ENCODE results near the gene PDZRN3. TPM values are rescaled to one million over a fixed set of nuclear protein-coding genes. Genes with fewer than 3 reads are reported as not detected.
"Not testable (repeated sequence)": the region's sequence is repeated elsewhere in the genome, so short reads cannot be mapped to it uniquely, and the experiment has no call there.

Gene PDZRN3
- total RNA-seq, 1 donor from 2014 or later: 130 TPM

DNA sequence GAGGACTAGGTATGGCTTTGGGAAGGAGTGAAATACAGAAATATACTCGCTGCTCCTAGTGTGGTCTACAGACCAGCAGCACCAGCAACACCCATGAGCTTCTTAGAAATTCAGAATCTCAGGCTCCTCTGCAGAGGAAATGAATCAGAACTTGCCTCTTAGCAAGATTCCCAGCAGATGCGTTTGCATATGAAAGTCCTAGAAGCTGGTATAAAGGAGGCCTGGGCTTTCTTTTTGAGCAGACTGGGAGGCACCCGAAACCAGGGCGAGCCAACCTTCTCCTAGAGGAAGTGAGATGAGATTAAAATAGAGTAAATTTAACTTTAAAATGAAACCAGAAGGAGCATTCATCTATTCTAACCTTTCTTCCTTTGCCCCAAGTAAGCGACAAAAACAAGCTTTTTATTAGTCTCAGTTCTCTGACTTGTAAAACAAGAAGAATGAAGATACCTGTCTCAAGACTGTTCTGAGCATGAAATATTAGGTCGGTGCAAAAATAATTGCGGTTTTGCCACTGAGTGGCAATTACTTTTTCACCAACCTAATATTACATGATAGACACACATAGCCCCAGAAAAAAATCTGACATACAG, 140.0 kb downstream of the PDZRN3 start:
- intact Hi-C loops (cut with DNase I): no loop called here
- ATAC-seq (no peak), DNase-seq (ENCODE audit: missing footprints) (no peak)

GRCh38 chr3:73481888-73482287, 142.9 kb downstream of the PDZRN3 start:
- no peak for ATAC-seq
- intact Hi-C loops (cut with DNase I): no loop called here
- DNase-seq (ENCODE audit: missing footprints): no peak

DNA sequence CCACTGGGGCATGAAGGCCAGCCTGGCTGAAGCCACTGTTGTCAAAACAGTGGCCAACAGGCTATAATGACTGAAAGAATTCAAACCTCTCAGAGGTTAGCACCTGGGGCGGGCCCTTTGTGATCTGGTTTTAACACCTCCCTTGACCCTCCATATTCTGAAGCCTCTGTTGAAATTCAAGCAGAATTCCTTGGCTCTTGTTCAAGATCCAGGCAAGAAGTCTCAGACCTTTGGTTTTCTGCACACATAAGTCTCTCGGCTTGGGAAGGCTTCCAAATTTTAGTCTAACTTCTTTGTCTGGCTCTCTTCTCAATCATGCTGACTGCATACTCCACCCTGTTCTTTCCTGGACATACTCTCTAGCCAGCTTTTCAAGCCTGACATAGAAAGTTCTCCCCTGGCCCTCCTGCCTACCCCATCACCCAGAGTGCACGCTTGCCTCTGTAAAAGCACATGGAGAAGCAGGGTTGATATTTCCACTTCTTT, 144.5 kb downstream of the PDZRN3 start:
- DNase-seq (ENCODE audit: missing footprints): no peak
- peak; percentile 69 for ATAC-seq

DNA sequence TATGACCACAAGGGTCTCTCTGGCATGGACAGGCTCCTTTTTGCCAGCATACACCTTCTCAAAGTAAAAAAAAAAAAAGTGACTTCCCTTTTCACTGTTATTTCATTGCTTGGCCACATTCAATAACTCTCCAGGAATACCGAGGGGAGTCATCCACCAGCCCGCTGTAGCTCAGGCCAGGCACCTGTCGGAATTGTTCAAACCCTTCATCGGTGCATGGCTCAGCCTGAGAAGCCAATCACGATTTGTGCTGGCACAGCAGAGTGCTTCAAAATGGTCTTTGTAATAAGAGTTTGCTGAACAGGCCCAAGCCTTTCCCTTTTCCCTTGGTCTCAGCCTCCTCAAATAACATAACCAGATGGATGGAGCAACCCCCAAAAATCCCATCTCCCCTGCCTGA, 145.4 kb downstream of the PDZRN3 start:
- intact Hi-C loops (cut with DNase I): no loop called here
- ATAC-seq (no peak), DNase-seq (ENCODE audit: missing footprints) (peak; percentile 66)

More for the DNA sequence above, 144.5 kb downstream of the PDZRN3 start:
- intact Hi-C loops (cut with DNase I): no loop called here

DNA sequence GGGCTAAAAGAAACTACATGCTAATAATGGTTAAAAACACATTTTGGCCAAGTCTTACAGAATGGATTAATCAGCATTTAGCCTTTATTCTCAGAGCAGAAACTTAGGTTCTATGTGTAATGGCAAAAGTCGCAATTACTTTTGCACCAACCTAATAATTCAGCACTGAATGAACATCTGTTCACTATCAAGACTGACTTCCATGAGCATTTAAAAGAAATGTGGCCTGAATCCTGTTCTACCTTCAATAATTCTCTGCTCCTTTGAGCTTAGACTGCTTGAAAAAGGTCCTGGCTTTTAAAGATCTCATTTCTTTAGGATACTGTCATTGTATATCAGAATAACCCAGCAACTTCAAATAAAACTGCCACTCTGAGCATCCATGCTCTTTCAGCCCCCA, 145.9 kb downstream of the PDZRN3 start:
- ATAC-seq (no peak), DNase-seq (ENCODE audit: missing footprints) (no peak)
- intact Hi-C loops (cut with DNase I): no loop called here

GRCh38 chr3:73475717-73476116, 149.0 kb downstream of the PDZRN3 start:
- ATAC-seq (no peak), DNase-seq (ENCODE audit: missing footprints) (no peak)
- intact Hi-C loops (cut with DNase I): no loop called here

GRCh38 chr3:73475175-73475574, 149.6 kb downstream of the PDZRN3 start:
- DNase-seq (ENCODE audit: missing footprints) (no peak), ATAC-seq (no peak)
- intact Hi-C loops (cut with DNase I): no loop called here

- intact Hi-C loops (cut with DNase I): no loop called here
- no peak for DNase-seq (ENCODE audit: missing footprints)
- ATAC-seq: no peak
Observed at GRCh38 chr3:73474619-73475018, 150.1 kb downstream of the PDZRN3 start.

- intact Hi-C loops (cut with DNase I): no loop called here
- ATAC-seq: no peak
- DNase-seq (ENCODE audit: missing footprints): no peak
Observed at GRCh38 chr3:73473898-73474416, 150.8 kb downstream of the PDZRN3 start.

- ATAC-seq (no peak), DNase-seq (ENCODE audit: missing footprints) (no peak)
- intact Hi-C loops (cut with DNase I): no loop called here
Observed at GRCh38 chr3:73473181-73473897, 151.4 kb downstream of the PDZRN3 start.

- DNase-seq (ENCODE audit: missing footprints) (no peak), ATAC-seq (peak; percentile 32)
- intact Hi-C loops (cut with DNase I): no loop called here
Observed at GRCh38 chr3:73471986-73472787, 152.6 kb downstream of the PDZRN3 start.

DNA sequence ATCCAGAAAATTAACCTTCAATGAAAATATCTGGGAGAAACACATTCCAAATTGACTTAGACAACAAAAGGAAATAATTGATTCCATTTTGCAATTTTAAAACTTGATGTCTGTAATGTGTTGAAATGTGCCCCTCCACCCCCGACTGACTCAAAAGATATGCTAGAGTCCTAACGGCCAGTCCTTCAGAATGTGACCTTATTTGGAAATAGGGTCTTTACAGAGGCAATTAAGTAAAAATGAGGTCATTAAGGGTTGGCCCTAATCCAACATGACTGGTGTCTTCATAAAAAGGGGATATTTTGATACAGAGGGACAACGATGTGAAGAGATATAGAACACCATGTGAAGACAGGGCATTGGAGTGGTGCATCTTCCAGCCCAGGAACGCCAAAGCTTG, 153.9 kb downstream of the PDZRN3 start:
- DNase-seq (ENCODE audit: missing footprints) (no peak), ATAC-seq (no peak)
- intact Hi-C loops (cut with DNase I): no loop called here

GRCh38 chr3:73469331-73469730, 155.4 kb downstream of the PDZRN3 start:
- ATAC-seq (no peak), DNase-seq (ENCODE audit: missing footprints) (no peak)
- intact Hi-C loops (cut with DNase I): no loop called here

DNA sequence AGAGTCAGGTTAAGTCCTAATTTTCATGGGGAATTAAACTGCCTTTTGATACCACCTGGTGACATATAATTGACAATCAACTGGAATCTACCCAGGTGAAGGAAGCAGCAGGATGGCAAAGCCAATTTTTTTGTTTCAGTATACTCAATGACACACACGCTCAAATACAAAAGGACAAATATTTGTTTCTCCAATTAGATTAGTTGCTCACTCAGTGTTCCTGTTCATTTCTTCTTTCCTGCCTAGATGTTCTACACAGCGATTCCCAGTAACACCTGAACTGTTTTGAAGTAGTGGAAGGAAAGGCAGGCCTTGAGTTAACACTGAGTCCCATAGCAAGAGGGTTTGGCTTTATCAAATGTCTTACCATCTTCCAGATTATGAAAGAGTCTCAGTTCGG, 157.5 kb downstream of the PDZRN3 start:
- DNase-seq (ENCODE audit: missing footprints): no peak
- intact Hi-C loops (cut with DNase I): no loop called here
- ATAC-seq: no peak

GRCh38 chr3:73465926-73466325, 158.8 kb downstream of the PDZRN3 start:
- intact Hi-C loops (cut with DNase I): no loop called here
- ATAC-seq: no peak
- DNase-seq (ENCODE audit: missing footprints): no peak

GRCh38 chr3:73464126-73464525, 160.6 kb downstream of the PDZRN3 start:
- DNase-seq (ENCODE audit: missing footprints); ATAC-seq; intact Hi-C loops (cut with DNase I): not testable (repeated sequence)

DNA sequence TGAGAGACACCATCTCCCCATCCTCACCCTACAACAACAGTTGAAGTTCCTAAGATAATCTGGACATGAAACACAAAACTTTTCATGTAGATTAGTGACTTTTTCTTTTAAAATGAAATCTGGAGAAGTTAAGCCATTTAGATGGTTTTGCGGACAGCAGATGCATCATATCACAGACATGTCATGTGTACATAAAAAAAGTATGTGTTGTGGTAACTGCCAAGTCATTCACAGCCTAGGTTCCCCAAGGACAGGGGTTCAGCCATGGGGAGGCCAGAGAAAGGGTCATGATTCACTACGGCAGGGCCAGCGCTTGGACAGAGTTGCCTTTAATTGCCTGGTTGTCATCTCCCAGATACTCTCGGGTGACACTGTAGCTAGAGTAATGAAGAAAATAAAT, 163.2 kb downstream of the PDZRN3 start:
- DNase-seq (ENCODE audit: missing footprints) (no peak), ATAC-seq (peak; percentile 94)
- intact Hi-C loops (cut with DNase I): no loop called here

DNA sequence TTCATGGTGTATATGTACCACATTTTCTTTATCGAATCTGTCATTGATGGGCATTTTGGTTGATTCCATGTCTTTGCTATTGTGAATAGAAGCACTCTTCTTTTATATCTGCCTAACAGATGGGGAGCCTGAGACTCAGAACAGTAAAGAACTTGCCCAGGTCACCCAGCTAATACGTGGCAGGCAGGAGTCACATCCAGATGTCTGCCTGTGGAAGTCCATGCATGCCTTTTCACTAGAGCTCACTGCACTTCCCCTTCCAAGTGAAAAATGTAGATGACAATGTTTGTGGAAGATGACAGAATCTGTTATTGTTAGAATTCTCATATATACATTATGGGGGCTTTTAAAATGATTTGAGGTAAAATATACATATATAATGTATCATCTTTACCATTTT, 165.0 kb downstream of the PDZRN3 start:
- intact Hi-C loops (cut with DNase I): loop anchor here (5.0 kb wide), 1 partner anchor 43 kb away; no protein-coding TSS in a partner anchor
- no peak for ATAC-seq
- DNase-seq (ENCODE audit: missing footprints): no peak

- intact Hi-C loops (cut with DNase I): loop anchor here (5.0 kb wide), 1 partner anchor 39 kb away; no protein-coding TSS in a partner anchor
- DNase-seq (ENCODE audit: missing footprints): no peak
- ATAC-seq: no peak
Observed at GRCh38 chr3:73453666-73454065, 171.1 kb downstream of the PDZRN3 start.

All from Right ventricle myocardium inferior (tissue), 1 donor.